Endothelial cell of umbilical vein (primary cell): ENCODE measurements around the gene CXCL3.

ENCODE experiments used
- EZH2 ChIP-seq: IDR thresholded peaks from 2 replicates; pipeline ENCODE4 v1.6.1; 2012; ENCODE audit warnings: borderline replicate concordance, low read depth, mild to moderate bottlenecking, moderate library complexity, low read length, inconsistent platforms; ENCODE audit not compliant: severe bottlenecking
- FOS ChIP-seq: IDR thresholded peaks from 2 replicates; pipeline ENCODE4 v1.6.1; 2011; ENCODE audit warnings: mild to moderate bottlenecking, low read length, moderate library complexity, borderline replicate concordance; ENCODE audit not compliant: insufficient read depth
- POLR2A ChIP-seq: IDR thresholded peaks from 2 replicates; pipeline ENCODE4 v1.6.1; 2012; ENCODE audit warnings: low read depth, mild to moderate bottlenecking, control low read depth, low read length
- POLR2AphosphoS5 ChIP-seq: IDR thresholded peaks from 2 replicates; pipeline ENCODE4 v1.6.1; 2012; ENCODE audit warnings: low read depth, mild to moderate bottlenecking, control low read depth, low read length, moderate library complexity; ENCODE audit not compliant: insufficient read depth
- TF ChIP-seq, protein P1 (sequence below), 2 donors: IDR thresholded peaks; 1 replicate in 1 of 2; 2 replicates in 1 of 2; pipeline ENCODE4 v1.5.1; 2011; ENCODE audit warnings: low read length in 2 of 2, mild to moderate bottlenecking in 2 of 2, moderate library complexity in 2 of 2, control low read depth in 1 of 2, inconsistent platforms in 1 of 2, low read depth in 1 of 2; ENCODE audit not compliant: insufficient read depth in 1 of 2; ENCODE audit errors: extremely low read depth in 1 of 2
- TF ChIP-seq, protein P2 (sequence below): IDR thresholded peaks from 2 replicates; pipeline ENCODE4 v1.6.1; 2011; ENCODE audit not compliant: insufficient read depth, insufficient read length

DNA sequence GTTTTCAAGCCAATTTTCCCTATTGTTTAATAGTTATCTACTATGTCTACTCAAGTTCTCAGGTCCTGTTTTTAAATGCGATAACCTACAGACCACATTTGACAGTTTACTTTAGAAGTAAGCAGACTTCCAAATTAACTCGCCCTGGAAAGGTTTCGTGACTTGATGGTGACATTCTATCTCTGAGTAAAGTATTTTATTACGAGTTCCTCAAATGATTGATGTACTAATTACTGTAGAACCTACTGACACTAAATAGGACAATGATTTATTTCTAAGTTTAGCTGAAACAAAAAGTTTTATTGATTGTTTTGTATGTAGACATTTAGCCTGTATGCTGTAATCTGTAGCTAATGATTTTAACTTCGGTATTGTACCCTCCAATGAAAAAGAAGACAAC is 48.6 kb downstream of the CXCL3 start:
- TF ChIP-seq, protein P1, sequence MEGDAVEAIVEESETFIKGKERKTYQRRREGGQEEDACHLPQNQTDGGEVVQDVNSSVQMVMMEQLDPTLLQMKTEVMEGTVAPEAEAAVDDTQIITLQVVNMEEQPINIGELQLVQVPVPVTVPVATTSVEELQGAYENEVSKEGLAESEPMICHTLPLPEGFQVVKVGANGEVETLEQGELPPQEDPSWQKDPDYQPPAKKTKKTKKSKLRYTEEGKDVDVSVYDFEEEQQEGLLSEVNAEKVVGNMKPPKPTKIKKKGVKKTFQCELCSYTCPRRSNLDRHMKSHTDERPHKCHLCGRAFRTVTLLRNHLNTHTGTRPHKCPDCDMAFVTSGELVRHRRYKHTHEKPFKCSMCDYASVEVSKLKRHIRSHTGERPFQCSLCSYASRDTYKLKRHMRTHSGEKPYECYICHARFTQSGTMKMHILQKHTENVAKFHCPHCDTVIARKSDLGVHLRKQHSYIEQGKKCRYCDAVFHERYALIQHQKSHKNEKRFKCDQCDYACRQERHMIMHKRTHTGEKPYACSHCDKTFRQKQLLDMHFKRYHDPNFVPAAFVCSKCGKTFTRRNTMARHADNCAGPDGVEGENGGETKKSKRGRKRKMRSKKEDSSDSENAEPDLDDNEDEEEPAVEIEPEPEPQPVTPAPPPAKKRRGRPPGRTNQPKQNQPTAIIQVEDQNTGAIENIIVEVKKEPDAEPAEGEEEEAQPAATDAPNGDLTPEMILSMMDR (IDR thresholded peaks at IDR 0.05; ENCODE audit: extremely low read depth in 1 of 2, insufficient read depth in 1 of 2, low read depth in 1 of 2, low read length in 2 of 2), result no peak
- no peak for TF ChIP-seq EZH2
- TF ChIP-seq POLR2A, result no peak
- TF ChIP-seq, protein P2, sequence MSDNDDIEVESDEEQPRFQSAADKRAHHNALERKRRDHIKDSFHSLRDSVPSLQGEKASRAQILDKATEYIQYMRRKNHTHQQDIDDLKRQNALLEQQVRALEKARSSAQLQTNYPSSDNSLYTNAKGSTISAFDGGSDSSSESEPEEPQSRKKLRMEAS, result no peak
- no peak for TF ChIP-seq FOS
- TF ChIP-seq POLR2AphosphoS5, result no peak
